ENCODE data around the gene SLC10A7. TPM values are rescaled to one million over a fixed set of nuclear protein-coding genes. Genes with fewer than 3 reads are reported as not detected.

Gene SLC10A7
- total and polyA plus RNA-seq, 2 of the 8 experiments (the other 6 are each of a cell fraction or from before 2014, with no cell fraction given): 2.5 to 2.9 TPM

GRCh38 chr4:146379744-146380143 lies 142.0 kb downstream of the SLC10A7 start:
- Histone ChIP-seq H3K9ac (replicated peaks in 1 of 4; ENCODE audit: extremely low read depth in 1 of 4, low read depth in 3 of 4, low read length in 3 of 4) (no peak overlapping the region), H2BK120ac (replicated peaks; ENCODE audit: low read depth, low read length) (no peak overlapping the region), H4K20me1 (replicated peaks in 1 of 2; ENCODE audit: control insufficient read depth in 1 of 2, insufficient read depth in 2 of 2, low read length in 2 of 2) (no peaks in the 10 kb centered on the region), H4K91ac (replicated peaks; ENCODE audit: insufficient read length, low read length) (no peak overlapping the region), H3K4me1 (replicated peaks in 1 of 4; ENCODE audit: control insufficient read depth in 3 of 4, insufficient read depth in 4 of 4, low read length in 3 of 4) (peaks cover 0 to 7% (median 4%) of the 10 kb centered on the region in 4 experiments; a peak in 4 of 7 replicates), H3K27me3 (replicated peaks in 1 of 4; ENCODE audit: control insufficient read depth in 3 of 4, extremely low read depth in 1 of 4, insufficient read depth in 3 of 4, low read length in 3 of 4) (no peaks in the 10 kb centered on the region), H4K5ac (ENCODE audit: insufficient read length, low read depth, low read length) (no peak overlapping the region), H2AK5ac (ENCODE audit: low read depth, low read length) (no peak overlapping the region), H4K8ac (ENCODE audit: extremely low read depth, insufficient read depth, low read length) (no peak overlapping the region), H3K23ac (ENCODE audit: insufficient read length) (no peak overlapping the region), H2BK12ac (ENCODE audit: low read depth, low read length) (no peak overlapping the region), H3K9me3 (ENCODE audit: insufficient read depth in 2 of 2, low read depth in 1 of 2, low read length in 1 of 2) (no peaks in the 10 kb centered on the region), H3K56ac (replicated peaks; ENCODE audit: insufficient read length, low read depth, low read length) (no peak overlapping the region), H2BK5ac (ENCODE audit: low read depth, low read length) (no peak overlapping the region), H2AFZ (ENCODE audit: low read length) (no peak overlapping the region), H3K18ac (ENCODE audit: extremely low read depth, low read length) (no peak overlapping the region), H2BK15ac (ENCODE audit: low read length) (no peak overlapping the region), H3K4me3 (ENCODE audit: extremely low read depth in 1 of 4, insufficient read depth in 2 of 4, low read depth in 3 of 4, low read length in 4 of 4) (no peak overlapping the region), H2BK20ac (ENCODE audit: low read length) (no peak overlapping the region), H3K4ac (replicated peaks; ENCODE audit: insufficient read length, low read depth, low read length) (no peak overlapping the region), H3K36me3 (ENCODE audit: control insufficient read depth in 2 of 4, insufficient read depth in 4 of 4, low read length in 3 of 4) (no peaks in the 10 kb centered on the region), H3K4me2 (ENCODE audit: insufficient read depth in 1 of 2, low read depth in 2 of 2, low read length in 2 of 2) (no peak overlapping the region), H3K79me1 (ENCODE audit: low read depth, low read length) (no peaks in the 10 kb centered on the region), H3K79me2 (ENCODE audit: control insufficient read depth in 1 of 2, insufficient read depth in 2 of 2, low read length in 2 of 2) (no peaks in the 10 kb centered on the region), H3K27ac (ENCODE audit: low read depth, low read length) (no peak overlapping the region), H3K23me2 (ENCODE audit: low read depth, low read length) (no peaks in the 10 kb centered on the region), H3K14ac (ENCODE audit: insufficient read length) (no peak overlapping the region)
- 88% methylated on average over 2 of the region's 2 CpGs; no CpG with 5 or more reads in 1 of the 2 experiments for WGBS, 2 experiments (ENCODE audit: extremely low coverage in 1 of 2, insufficient coverage in 1 of 2, insufficient read length in 1 of 2, insufficient replicate concordance in 2 of 2, low coverage in 1 of 2, low lambda C conversion rate in 2 of 2, missing lambda C conversion rate in 1 of 2)
- DNase-seq (ENCODE audit: low read depth in 1 of 2, low spot score in 2 of 2) (no peak), FAIRE-seq (no peak)
- POLR2A ChIA-PET (ENCODE audit: partially characterized antibody): no interaction called here
- CTCF ChIA-PET (ENCODE audit: partially characterized antibody): interaction anchor here (1.2 kb wide), 1 partner anchor 23 kb away, joined by 5 read pairs; no protein-coding TSS in a partner anchor
- TF ChIP-seq MAX (IDR thresholded peaks at IDR 0.05) (no peak), TAF7 (optimal IDR thresholded peaks at IDR 0.05; ENCODE audit: borderline replicate concordance, low read depth, low read length) (no peak), HDAC2 (IDR thresholded peaks at IDR 0.05; ENCODE audit: borderline replicate concordance in 1 of 2, low read depth in 2 of 2, low read length in 2 of 2) (no peak), EP300 (IDR thresholded peaks at IDR 0.05; ENCODE audit: borderline replicate concordance in 1 of 2, low read depth in 2 of 2, low read length in 2 of 2) (no peak), TAF1 (IDR thresholded peaks at IDR 0.05; ENCODE audit: low read depth, low read length) (no peak), GTF2F1 (IDR thresholded peaks at IDR 0.05; ENCODE audit: borderline replicate concordance, low read depth, low read length) (no peak), TBP (IDR thresholded peaks at IDR 0.05; ENCODE audit: low read depth, low read length) (no peak), BCL11A (IDR thresholded peaks at IDR 0.05; ENCODE audit: low read depth in 2 of 2, low read length in 2 of 2) (no peak), NRF1 (IDR thresholded peaks at IDR 0.05; ENCODE audit: low read depth, low read length) (no peak), SUZ12 (IDR thresholded peaks at IDR 0.05; ENCODE audit: low read length) (no peak), CTBP2 (IDR thresholded peaks at IDR 0.05; ENCODE audit: borderline replicate concordance, insufficient read depth, insufficient read length, low read length) (no peak), CREB1 (IDR thresholded peaks at IDR 0.05) (no peak)
- TF ChIP-seq, protein P1, sequence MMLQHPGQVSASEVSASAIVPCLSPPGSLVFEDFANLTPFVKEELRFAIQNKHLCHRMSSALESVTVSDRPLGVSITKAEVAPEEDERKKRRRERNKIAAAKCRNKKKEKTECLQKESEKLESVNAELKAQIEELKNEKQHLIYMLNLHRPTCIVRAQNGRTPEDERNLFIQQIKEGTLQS (IDR thresholded peaks at IDR 0.05; ENCODE audit: insufficient read depth, low read depth, low read length): no peak
